ENCODE measurements around the gene CNTNAP2. TPM values are rescaled to one million over a fixed set of nuclear protein-coding genes. Genes with fewer than 3 reads are reported as not detected.

CNTNAP2 gene
- total and polyA plus RNA-seq, 4 experiments from 2014 or later, result 0.19 to 0.50 (median 0.20) TPM; not detected in 1

- Histone ChIP-seq H3K4me3 (ENCODE audit: low read length in 2 of 2) (no peak overlapping the region), H3K36me3 (ENCODE audit: insufficient read depth, low read length) (no peaks in the 10 kb centered on the region), H3K4me1 (ENCODE audit: insufficient read depth, low read length) (no peaks in the 10 kb centered on the region), H3K9me3 (ENCODE audit: control insufficient read depth in 1 of 2, low read length in 2 of 2) (no peaks in the 10 kb centered on the region), H3K27ac (ENCODE audit: low read depth, low read length) (no peak overlapping the region), H3K27me3 (ENCODE audit: insufficient read depth, low read length) (no peaks in the 10 kb centered on the region)
- no peak for DNase-seq
- Mint-ChIP-seq H3K4me3 (no peak overlapping the region), H3K9me3 (peaks cover 0 to 3% (median 2%) of the 10 kb centered on the region in 8 donors), H3K27me3 (no peaks in the 10 kb centered on the region), H3K36me3 (no peaks in the 10 kb centered on the region), H3K27ac (no peak overlapping the region), H3K4me1 (no peaks in the 10 kb centered on the region)
- intact Hi-C loops (cut with micrococcal nuclease), result no loop called here
- ChIA-PET POLR2A (ENCODE audit: partially characterized antibody) (no interaction called here), CTCF (ENCODE audit: partially characterized antibody) (no interaction called here)
Observed at GRCh38 chr7:147992698-147993097, 1876.1 kb downstream of the CNTNAP2 start.

GRCh38 chr7:147997636-147998035, 1881.0 kb downstream of the CNTNAP2 start:
- no peak overlapping the region for H3K27ac ChIP-seq (ENCODE audit: low read depth, low read length)
- intact Hi-C loops (cut with micrococcal nuclease), result no loop called here
- Mint-ChIP-seq H3K36me3 (no peaks in the 10 kb centered on the region), H3K27ac (no peak overlapping the region), H3K4me1 (no peaks in the 10 kb centered on the region), H3K9me3 (peaks cover 0 to 5% (median 0%) of the 10 kb centered on the region in 8 donors), H3K27me3 (no peaks in the 10 kb centered on the region), H3K4me3 (no peak overlapping the region)
- H3K4me3 ChIP-seq (ENCODE audit: low read length in 2 of 2), result no peak overlapping the region
- no peak for DNase-seq
- no peaks in the 10 kb centered on the region for H3K4me1 ChIP-seq (ENCODE audit: insufficient read depth, low read length)
- no peaks in the 10 kb centered on the region for H3K9me3 ChIP-seq (ENCODE audit: control insufficient read depth in 1 of 2, low read length in 2 of 2)
- CTCF ChIA-PET (ENCODE audit: partially characterized antibody), result no interaction called here
- POLR2A ChIA-PET (ENCODE audit: partially characterized antibody), result no interaction called here
- no peaks in the 10 kb centered on the region for H3K27me3 ChIP-seq (ENCODE audit: insufficient read depth, low read length)
- H3K36me3 ChIP-seq (ENCODE audit: insufficient read depth, low read length), result no peaks in the 10 kb centered on the region

DNA sequence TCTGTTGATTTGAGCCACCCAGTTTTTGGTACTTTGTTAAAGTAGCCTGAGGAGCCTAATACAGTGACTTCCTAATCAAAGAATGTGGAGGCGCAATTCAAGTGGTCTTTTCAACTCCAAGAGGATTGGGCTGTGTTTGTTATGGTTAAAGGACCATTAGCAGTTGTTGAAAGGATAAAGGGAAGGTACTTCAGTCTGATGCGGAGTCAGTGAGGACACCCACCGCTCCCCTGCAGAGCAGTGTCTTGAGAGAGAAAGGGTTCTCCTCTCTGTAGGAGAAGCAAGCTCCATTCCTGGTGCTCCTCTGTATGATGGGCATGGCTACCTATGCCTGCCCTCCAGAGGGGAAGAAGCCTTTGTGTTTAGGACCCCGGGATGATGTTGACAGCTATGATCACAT, 1883.4 kb downstream of the CNTNAP2 start:
- POLR2A ChIA-PET (ENCODE audit: partially characterized antibody), result no interaction called here
- Mint-ChIP-seq H3K9me3 (peaks cover 0 to 3% (median 0%) of the 10 kb centered on the region in 8 donors), H3K4me1 (no peaks in the 10 kb centered on the region), H3K27ac (no peak overlapping the region), H3K27me3 (no peaks in the 10 kb centered on the region), H3K4me3 (no peak overlapping the region), H3K36me3 (no peaks in the 10 kb centered on the region)
- Histone ChIP-seq H3K9me3 (ENCODE audit: control insufficient read depth in 1 of 2, low read length in 2 of 2) (no peaks in the 10 kb centered on the region), H3K36me3 (ENCODE audit: insufficient read depth, low read length) (no peaks in the 10 kb centered on the region), H3K27me3 (ENCODE audit: insufficient read depth, low read length) (no peaks in the 10 kb centered on the region), H3K4me1 (ENCODE audit: insufficient read depth, low read length) (no peaks in the 10 kb centered on the region), H3K27ac (ENCODE audit: low read depth, low read length) (no peak overlapping the region), H3K4me3 (ENCODE audit: low read length in 2 of 2) (no peak overlapping the region)
- DNase-seq, result no peak
- intact Hi-C loops (cut with micrococcal nuclease), result no loop called here
- CTCF ChIA-PET (ENCODE audit: partially characterized antibody), result no interaction called here

- Mint-ChIP-seq H3K27ac (no peak overlapping the region), H3K36me3 (no peaks in the 10 kb centered on the region), H3K9me3 (peaks cover 0 to 3% (median 0%) of the 10 kb centered on the region in 8 donors), H3K4me3 (no peak overlapping the region), H3K4me1 (no peaks in the 10 kb centered on the region), H3K27me3 (peaks cover 0 to 1% of the 10 kb centered on the region in 2 donors)
- CTCF ChIA-PET (ENCODE audit: partially characterized antibody), result no interaction called here
- intact Hi-C loops (cut with micrococcal nuclease), result no loop called here
- Histone ChIP-seq H3K27ac (ENCODE audit: low read depth, low read length) (no peak overlapping the region), H3K4me3 (ENCODE audit: low read length in 2 of 2) (no peak overlapping the region), H3K4me1 (ENCODE audit: insufficient read depth, low read length) (no peaks in the 10 kb centered on the region), H3K36me3 (ENCODE audit: insufficient read depth, low read length) (no peaks in the 10 kb centered on the region), H3K27me3 (ENCODE audit: insufficient read depth, low read length) (no peaks in the 10 kb centered on the region), H3K9me3 (ENCODE audit: control insufficient read depth in 1 of 2, low read length in 2 of 2) (no peaks in the 10 kb centered on the region)
- no peak for DNase-seq
- POLR2A ChIA-PET (ENCODE audit: partially characterized antibody), result no interaction called here
Observed at GRCh38 chr7:148011753-148012152, 1895.2 kb downstream of the CNTNAP2 start.

GRCh38 chr7:148014001-148014400, 1897.4 kb downstream of the CNTNAP2 start:
- POLR2A ChIA-PET (ENCODE audit: partially characterized antibody), result no interaction called here
- Mint-ChIP-seq H3K9me3 (peaks cover 0 to 3% (median 0%) of the 10 kb centered on the region in 8 donors), H3K4me1 (no peaks in the 10 kb centered on the region), H3K36me3 (no peaks in the 10 kb centered on the region), H3K4me3 (no peak overlapping the region), H3K27ac (no peak overlapping the region), H3K27me3 (no peaks in the 10 kb centered on the region)
- Histone ChIP-seq H3K4me3 (ENCODE audit: low read length in 2 of 2) (no peak overlapping the region), H3K27ac (ENCODE audit: low read depth, low read length) (no peak overlapping the region), H3K9me3 (ENCODE audit: control insufficient read depth in 1 of 2, low read length in 2 of 2) (no peaks in the 10 kb centered on the region), H3K27me3 (ENCODE audit: insufficient read depth, low read length) (no peaks in the 10 kb centered on the region), H3K36me3 (ENCODE audit: insufficient read depth, low read length) (no peaks in the 10 kb centered on the region), H3K4me1 (ENCODE audit: insufficient read depth, low read length) (no peaks in the 10 kb centered on the region)
- intact Hi-C loops (cut with micrococcal nuclease), result no loop called here
- DNase-seq, result no peak
- CTCF ChIA-PET (ENCODE audit: partially characterized antibody), result no interaction called here

DNA sequence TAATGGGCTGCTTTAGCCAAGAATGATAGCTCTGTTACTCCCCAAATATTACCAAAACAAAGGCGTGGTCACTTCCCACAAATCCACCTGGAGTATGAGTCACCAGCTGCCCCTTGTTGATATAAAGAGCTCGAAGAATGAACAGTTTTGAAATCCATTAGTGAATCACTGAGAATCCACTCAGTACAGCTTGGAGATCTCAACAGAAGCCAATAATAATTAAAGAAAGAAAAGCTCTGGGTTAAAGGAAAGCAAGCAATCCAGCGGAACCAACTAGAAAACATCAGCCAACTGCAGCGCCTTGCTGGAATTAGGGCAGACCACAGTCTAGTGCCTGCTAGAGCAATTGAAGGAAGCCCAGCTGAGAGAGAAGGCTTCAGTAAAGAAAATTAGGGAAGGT, 1897.9 kb downstream of the CNTNAP2 start:
- Histone ChIP-seq H3K36me3 (ENCODE audit: insufficient read depth, low read length) (no peaks in the 10 kb centered on the region), H3K4me3 (ENCODE audit: low read length in 2 of 2) (no peak overlapping the region), H3K9me3 (ENCODE audit: control insufficient read depth in 1 of 2, low read length in 2 of 2) (no peaks in the 10 kb centered on the region), H3K4me1 (ENCODE audit: insufficient read depth, low read length) (no peaks in the 10 kb centered on the region), H3K27me3 (ENCODE audit: insufficient read depth, low read length) (no peaks in the 10 kb centered on the region), H3K27ac (ENCODE audit: low read depth, low read length) (no peak overlapping the region)
- no peaks in the 10 kb centered on the region for H3K4me1 Mint-ChIP-seq
- no peak for DNase-seq
- no peaks in the 10 kb centered on the region for H3K36me3 Mint-ChIP-seq
- no peaks in the 10 kb centered on the region for H3K27me3 Mint-ChIP-seq
- CTCF ChIA-PET (ENCODE audit: partially characterized antibody), result no interaction called here
- no peak overlapping the region for H3K27ac Mint-ChIP-seq
- POLR2A ChIA-PET (ENCODE audit: partially characterized antibody), result no interaction called here
- intact Hi-C loops (cut with micrococcal nuclease), result no loop called here
- H3K4me3 Mint-ChIP-seq, result no peak overlapping the region
- H3K9me3 Mint-ChIP-seq, result peaks cover 0 to 3% (median 0%) of the 10 kb centered on the region in 8 donors

DNA sequence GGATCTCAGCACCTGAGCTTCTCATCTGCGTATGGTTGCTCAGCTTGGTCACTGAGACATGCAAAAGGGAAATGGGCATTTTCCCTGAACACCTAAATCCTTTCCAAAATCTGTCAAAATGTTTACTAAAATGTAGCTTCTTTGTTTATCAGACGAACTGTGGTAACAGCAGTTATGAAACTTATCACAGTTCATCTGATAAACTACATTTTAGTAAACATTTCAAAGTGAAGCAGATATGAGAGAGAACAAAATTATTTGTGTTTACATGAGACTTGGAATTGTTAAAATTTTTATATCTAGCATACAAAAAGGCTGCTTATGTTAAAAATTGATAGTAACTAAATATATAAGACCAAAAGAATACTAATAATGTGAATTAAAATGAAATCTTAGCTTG, 1900.5 kb downstream of the CNTNAP2 start:
- Mint-ChIP-seq H3K27ac (no peak overlapping the region), H3K9me3 (peaks cover 0 to 4% (median 0%) of the 10 kb centered on the region in 8 donors), H3K27me3 (no peaks in the 10 kb centered on the region), H3K36me3 (no peaks in the 10 kb centered on the region), H3K4me1 (no peaks in the 10 kb centered on the region), H3K4me3 (no peak overlapping the region)
- intact Hi-C loops (cut with micrococcal nuclease), result no loop called here
- H3K27ac ChIP-seq (ENCODE audit: low read depth, low read length), result no peak overlapping the region
- ChIA-PET CTCF (ENCODE audit: partially characterized antibody) (no interaction called here), POLR2A (ENCODE audit: partially characterized antibody) (no interaction called here)
- no peaks in the 10 kb centered on the region for H3K36me3 ChIP-seq (ENCODE audit: insufficient read depth, low read length)
- H3K27me3 ChIP-seq (ENCODE audit: insufficient read depth, low read length), result no peaks in the 10 kb centered on the region
- no peak for DNase-seq
- H3K4me3 ChIP-seq (ENCODE audit: low read length in 2 of 2), result no peak overlapping the region
- H3K9me3 ChIP-seq (ENCODE audit: control insufficient read depth in 1 of 2, low read length in 2 of 2), result no peaks in the 10 kb centered on the region
- no peaks in the 10 kb centered on the region for H3K4me1 ChIP-seq (ENCODE audit: insufficient read depth, low read length)

- Mint-ChIP-seq H3K27ac (no peak overlapping the region), H3K27me3 (no peaks in the 10 kb centered on the region), H3K4me1 (no peaks in the 10 kb centered on the region), H3K4me3 (no peak overlapping the region), H3K36me3 (no peaks in the 10 kb centered on the region), H3K9me3 (peaks cover 0 to 4% (median 0%) of the 10 kb centered on the region in 8 donors)
- intact Hi-C loops (cut with micrococcal nuclease), result no loop called here
- Histone ChIP-seq H3K4me3 (ENCODE audit: low read length in 2 of 2) (no peak overlapping the region), H3K27ac (ENCODE audit: low read depth, low read length) (no peak overlapping the region), H3K4me1 (ENCODE audit: insufficient read depth, low read length) (no peaks in the 10 kb centered on the region), H3K9me3 (ENCODE audit: control insufficient read depth in 1 of 2, low read length in 2 of 2) (no peaks in the 10 kb centered on the region), H3K36me3 (ENCODE audit: insufficient read depth, low read length) (no peaks in the 10 kb centered on the region), H3K27me3 (ENCODE audit: insufficient read depth, low read length) (no peaks in the 10 kb centered on the region)
- DNase-seq, result no peak
- POLR2A ChIA-PET (ENCODE audit: partially characterized antibody), result no interaction called here
- CTCF ChIA-PET (ENCODE audit: partially characterized antibody), result no interaction called here
Observed at GRCh38 chr7:148020679-148021078, 1904.1 kb downstream of the CNTNAP2 start.
